GM18520 (cell line): ENCODE results near the gene PRKAG3.
"Not testable (repeated sequence)": the region's sequence is repeated elsewhere in the genome, so short reads cannot be mapped to it uniquely, and the experiment has no call there.

Experiments used
- ATAC-seq: cut with Tn5 transposase; IDR thresholded peaks from one replicate; pipeline ENCODE4 v1.9.1; 2021; ENCODE audit not compliant: unreplicated experiment

Gene PRKAG3

DNA sequence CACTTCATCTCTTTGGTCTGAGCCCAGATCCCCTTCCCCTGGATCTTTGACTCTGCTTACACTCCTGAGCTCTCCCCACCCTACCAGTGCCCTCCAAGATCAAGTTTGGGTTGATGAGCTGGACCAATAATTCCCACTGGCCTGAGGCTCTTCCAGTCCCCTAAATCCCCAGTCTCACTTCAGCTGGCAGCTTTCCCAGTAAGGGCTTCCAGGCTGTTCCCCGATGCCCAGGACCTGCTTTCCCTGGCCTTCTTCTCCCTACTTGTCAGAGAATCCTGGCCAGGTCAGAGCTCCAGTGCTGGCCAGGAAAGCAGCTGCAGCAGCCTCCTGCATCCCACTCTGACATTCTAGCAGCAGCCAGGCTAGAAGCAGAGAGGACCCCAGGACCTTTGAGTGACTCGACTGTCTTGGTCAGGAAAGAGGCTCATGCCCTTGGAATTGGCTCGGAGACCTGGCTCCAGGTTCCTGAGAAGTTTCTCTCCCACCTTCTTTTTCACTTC is 31.5 kb upstream of the PRKAG3 start:
- ATAC-seq: no peak

GRCh38 chr2:218861645-218862318 is 30.2 kb upstream of the PRKAG3 start:
- ATAC-seq: no peak

DNA sequence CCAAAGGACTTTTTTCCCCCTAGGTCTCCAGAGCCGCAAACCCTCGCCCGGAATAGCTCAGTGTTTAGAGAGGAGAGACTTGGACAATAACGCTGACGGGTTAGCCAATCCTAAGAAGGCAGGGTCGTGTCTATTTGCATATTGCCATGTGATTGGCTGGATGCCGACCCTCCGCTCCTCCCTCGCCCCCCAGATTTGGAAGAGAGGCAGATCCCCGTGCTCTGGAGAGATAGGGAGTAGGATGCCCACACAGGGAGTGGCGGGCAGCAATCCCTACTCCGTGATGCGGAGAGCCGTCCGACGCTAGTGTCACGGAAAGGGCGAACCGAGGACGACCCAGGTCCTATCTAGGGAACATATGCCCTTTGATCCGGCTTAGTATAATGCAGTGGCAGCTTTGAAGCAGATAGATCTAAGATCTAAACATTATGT is 29.4 kb upstream of the PRKAG3 start:
- ATAC-seq: no peak

DNA sequence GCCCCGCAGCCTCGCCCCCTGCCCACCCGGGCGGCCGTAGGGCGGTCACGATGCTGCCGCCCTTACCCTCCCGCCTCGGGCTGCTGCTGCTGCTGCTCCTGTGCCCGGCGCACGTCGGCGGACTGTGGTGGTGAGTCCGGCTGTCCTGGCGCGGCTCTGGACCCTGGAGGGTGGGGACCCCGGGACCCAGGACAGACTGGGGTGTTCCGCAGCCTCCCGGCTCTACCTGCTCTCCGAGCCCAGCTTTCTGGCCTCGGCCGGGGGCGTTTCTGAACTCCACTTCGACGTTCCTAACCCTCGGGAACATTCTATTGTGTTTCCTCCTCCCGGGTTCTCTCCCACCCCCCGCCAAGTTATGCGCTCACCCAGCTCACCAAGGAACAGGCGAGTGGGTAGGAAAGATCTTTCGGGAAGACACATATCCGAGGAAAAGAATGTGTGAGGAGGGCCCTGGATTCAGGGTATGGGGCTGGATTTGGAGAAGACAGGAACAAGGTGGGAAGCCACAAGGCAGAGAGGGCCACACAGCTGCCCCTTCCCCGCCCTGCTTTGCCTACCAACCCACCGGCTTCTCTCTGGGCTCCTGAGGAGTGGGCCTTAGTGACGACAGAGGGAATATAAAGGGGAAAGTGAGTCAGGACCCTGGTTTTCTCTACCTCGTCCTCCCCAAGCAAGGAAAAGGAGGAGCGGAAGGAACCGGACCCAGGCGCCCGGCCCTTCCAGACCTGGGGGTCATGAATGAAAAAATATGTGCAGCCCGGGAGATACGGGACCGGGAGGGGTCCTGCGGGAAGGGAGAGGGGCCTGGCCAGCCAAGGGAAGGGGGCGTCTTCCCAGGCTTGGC is 28.6 kb upstream of the PRKAG3 start:
- no peak for ATAC-seq

DNA sequence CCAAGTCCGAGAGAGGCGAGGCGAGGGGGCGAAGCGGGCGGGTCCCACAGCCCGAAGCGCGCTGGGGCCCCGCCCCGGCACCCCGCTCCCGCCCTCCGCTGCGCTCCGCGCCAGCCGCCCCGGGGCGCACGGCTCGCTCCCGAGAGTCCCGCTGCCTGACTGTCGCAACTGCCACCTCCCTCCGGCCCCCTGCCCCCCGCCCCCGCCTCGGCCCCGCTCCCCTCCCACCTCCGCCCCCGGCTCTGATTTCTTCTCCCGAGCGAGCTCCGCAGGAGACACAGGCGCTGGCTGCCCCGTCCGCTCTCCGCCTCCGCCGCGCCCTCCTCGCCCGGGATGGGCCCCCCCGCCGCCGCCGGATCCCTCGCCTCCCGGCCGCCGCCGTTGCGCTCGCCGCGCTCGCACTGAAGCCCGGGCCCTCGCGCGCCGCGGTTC is 28.0 kb upstream of the PRKAG3 start, which contains the start of gene WNT6:
Gene WNT6 (plus strand): TSS at position 250 of the 432 bp plus-strand sequence. CDS start 233 bp downstream, outside the sequence.
- ATAC-seq: no peak

DNA sequence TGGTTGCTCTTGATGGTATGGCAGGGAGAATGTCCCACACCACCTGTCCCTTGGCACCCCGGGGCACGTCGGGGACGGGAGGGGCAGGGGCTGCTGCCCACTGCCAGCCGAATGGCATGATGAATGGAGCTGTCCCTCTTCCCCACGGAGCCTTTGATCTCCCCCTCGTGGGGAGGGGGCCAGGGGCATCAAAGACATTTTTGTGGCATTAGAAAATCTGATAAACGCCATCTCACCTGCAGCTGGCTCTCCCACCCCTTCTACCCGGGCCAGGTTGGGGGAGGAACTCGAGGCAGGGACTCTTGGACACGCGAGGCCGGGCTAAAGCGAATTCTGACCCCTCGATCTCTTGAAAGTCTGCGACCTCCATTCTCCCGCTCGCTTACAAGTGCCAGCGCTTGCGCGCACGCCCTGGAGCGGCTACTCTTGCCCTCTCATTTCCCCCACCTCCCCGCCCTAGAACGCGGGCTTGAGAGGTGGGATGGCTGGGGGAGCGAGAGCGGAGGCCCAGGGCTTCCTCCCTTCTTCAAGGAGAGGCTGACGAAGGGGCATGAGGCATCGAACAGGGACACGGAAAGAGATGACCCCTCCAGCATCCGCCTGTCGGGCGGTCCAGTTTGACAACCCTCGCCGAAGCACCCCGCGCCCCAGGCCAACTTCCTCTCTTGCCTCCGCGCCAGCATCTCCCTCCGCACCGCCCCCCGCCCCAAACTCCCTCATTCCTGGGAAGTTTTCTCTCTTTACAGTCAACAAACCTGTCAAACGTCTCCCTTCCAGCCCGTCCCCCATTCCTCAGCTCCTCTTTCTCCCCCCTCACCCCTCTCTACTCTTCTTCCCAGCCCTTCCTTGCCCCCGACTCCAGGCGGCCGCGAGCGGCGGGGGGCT is 27.3 kb upstream of the PRKAG3 start:
- no peak for ATAC-seq

GRCh38 chr2:218858138-218858445 is 26.5 kb upstream of the PRKAG3 start:
- ATAC-seq: no peak

GRCh38 chr2:218857371-218858137 is 26.0 kb upstream of the PRKAG3 start:
- no peak for ATAC-seq

- no peak for ATAC-seq
These were observed 25.3 kb upstream of the PRKAG3 start for GRCh38 chr2:218856896-218857243.

- ATAC-seq: no peak
These were observed 24.7 kb upstream of the PRKAG3 start for GRCh38 chr2:218856167-218856895.

DNA sequence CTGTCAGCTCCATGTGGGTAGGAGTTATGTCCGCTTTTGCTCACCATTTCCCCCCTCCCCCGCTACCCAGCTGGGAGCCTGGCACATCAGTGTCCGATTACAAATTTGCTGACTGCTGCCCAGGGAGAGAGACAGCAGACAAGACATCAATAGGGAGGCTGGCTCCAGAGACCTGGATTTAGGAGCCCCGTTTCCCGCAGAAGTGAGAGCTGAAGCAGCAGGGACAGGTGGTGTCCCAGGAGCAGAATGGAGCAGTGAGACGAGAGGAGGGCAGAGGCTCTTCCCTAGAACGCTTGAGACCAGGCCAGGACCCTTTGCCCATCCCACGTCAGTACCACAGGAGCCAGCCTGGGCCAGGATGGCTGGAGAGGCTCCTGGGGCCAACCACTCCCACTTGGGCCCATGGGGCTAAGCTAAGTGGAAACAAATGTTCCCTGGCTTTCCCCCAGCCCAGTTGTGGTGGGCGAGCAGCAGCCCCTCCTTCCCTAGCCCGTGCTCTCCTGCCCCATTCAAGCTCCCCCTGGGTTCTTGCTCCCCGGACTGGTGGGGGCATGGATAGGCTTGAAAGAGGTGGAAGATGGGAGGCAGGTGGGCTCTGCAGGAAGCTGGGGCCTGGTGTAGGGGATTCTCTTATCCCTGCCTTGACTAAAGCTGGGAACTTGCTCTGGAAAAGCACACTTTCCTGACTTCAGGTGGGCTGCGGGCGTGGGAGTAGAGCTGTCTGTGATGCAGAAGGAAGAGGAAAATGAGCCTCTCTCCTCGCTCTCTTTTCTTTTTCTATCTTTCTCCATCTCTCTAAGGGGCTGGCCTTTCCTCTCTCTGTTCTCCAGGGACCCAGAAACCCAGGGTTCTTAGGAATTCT is 23.9 kb upstream of the PRKAG3 start:
- no peak for ATAC-seq

- no peak for ATAC-seq
These were observed 23.3 kb upstream of the PRKAG3 start for GRCh38 chr2:218854860-218855259.

DNA sequence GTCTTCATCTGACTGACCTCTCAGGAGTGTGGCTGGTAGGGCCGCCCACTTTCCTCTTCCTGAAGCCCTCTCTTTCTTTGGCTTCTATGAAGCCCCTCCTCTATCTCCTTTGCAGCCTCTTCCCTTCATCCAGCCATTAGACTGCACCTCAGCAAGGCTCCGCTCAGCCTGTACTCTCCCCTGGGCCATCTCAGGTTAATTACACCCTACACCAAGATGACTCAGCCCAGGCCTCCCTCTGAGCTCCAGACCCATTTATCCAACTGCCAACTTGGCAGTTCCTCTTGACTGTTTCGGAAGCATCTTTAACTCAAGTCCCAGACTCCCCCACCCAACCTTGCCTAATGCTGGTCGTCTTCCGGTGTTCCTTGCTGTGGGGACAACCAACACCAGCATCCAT is 22.2 kb upstream of the PRKAG3 start:
- ATAC-seq: no peak

- ATAC-seq: no peak
These were observed 21.5 kb upstream of the PRKAG3 start for GRCh38 chr2:218852911-218853667.

DNA sequence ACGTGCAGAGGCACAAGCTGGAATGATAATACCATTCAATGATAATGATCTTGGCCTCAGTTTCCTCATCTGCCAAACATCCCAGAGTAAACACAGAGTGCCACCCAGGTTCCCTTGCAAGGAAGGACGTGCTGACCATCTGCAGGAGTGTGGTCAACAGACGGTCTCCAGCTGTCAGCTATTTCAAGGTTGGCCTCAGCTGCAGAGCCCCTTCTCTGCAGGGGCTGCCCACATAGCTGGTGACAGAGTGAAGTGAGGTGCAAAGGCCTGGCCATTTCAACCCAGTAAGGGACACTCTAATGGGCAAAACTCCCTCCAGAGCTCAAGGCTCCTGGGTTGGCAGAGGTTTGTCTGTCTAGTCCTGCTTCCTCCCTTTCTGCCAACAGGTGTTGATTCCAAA is 19.7 kb upstream of the PRKAG3 start:
- ATAC-seq: no peak

DNA sequence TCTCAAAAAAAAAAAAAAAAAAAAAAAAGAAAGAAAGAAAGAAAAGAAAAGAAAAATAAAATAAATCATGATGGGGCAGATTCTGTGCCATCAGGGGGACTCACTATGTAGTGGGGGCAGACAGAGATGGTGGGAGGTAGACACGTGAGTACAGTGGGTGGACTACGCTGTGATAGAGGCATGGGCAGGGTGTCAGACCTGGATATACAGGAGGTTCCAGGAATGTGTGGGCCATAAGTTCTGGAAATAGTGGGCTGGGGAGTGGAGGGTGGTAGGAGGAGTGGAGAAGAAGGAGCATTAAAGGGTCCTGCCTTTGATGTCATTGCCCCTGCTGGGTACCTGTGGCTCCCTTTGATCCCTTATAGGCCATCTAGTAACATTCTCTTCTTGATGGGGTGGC is 19.2 kb upstream of the PRKAG3 start:
- no peak for ATAC-seq

- no peak for ATAC-seq
These were observed 18.1 kb upstream of the PRKAG3 start for GRCh38 chr2:218849721-218850120.

DNA sequence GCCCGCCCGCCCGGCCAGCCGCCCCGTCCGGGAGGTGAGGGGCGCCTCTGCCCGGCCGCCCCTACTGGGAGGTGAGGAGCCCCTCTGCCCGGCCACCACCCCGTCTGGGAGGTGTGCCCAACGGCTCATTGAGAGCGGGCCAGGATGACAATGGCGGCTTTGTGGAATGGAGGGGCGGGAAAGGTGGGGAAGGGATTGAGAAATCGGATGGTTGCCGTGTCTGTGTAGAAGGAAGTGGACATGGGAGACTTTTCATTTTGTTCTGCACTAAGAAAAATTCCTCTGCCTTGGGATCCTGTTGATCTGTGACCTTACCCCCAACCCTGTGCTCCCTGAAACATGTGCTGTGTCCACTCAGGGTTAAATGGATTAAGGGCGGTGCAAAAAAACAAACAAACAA is 15.4 kb upstream of the PRKAG3 start:
- not testable (repeated sequence) for ATAC-seq
